ENCODE measurements around the gene TNFSF10. TPM values are rescaled to one million over a fixed set of nuclear protein-coding genes. Genes with fewer than 3 reads are reported as not detected.

TNFSF10 gene
- total RNA-seq, 4 donors from 2014 or later: 24.6 to 54.1 (median 37.3) TPM

GRCh38 chr3:172475703-172476102 lies 47.5 kb downstream of the TNFSF10 start:
- no peak overlapping the region for H3K4me3 ChIP-seq
- peaks cover 0 to 8% (median 0%) of the 10 kb centered on the region in 4 donors for H3K4me1 ChIP-seq
- no peak overlapping the region for H3K27ac ChIP-seq
- DNase-seq (ENCODE audit: low spot score in 2 of 2): no peak
- peaks cover 0 to 4% (median 0%) of the 10 kb centered on the region in 4 donors for H3K9me3 ChIP-seq
- H3K36me3 ChIP-seq: no peaks in the 10 kb centered on the region
- 95% methylated on average over 5 of the region's 5 CpGs for WGBS, 2 donors
- TF ChIP-seq EP300 (IDR thresholded peaks at IDR 0.05) (no peak), POLR2A (IDR thresholded peaks at IDR 0.05) (no peak), CTCF (IDR thresholded peaks at IDR 0.05) (no peak)
- no peaks in the 10 kb centered on the region for H3K27me3 ChIP-seq

DNA sequence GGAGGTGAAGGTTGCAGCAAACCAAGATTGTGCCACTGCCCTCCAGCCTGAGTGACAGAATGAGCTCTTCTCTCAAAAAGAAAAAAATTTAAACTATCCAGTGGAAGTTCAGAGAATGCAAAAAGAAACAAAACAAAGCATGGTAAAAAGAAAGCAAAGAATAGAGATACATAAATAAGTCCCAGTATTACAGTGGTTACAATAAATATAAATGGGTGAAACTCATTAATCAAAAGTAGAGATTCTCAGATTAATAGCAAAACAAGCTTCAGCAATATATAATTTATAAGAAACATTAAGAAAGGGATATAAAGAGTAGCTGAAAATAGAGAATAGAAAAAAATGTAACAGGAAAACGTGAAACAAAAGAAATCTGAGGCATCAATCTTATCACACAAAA lies 51.3 kb downstream of the TNFSF10 start:
- H3K4me3 ChIP-seq: no peak overlapping the region
- peaks cover 0 to 4% (median 0%) of the 10 kb centered on the region in 4 donors for H3K9me3 ChIP-seq
- no peaks in the 10 kb centered on the region for H3K27me3 ChIP-seq
- no peak for DNase-seq (ENCODE audit: low spot score in 2 of 2)
- 60 to 70% methylated on average over 1 of the region's 1 CpG for WGBS, 2 donors
- no peaks in the 10 kb centered on the region for H3K36me3 ChIP-seq
- peaks cover 0 to 6% (median 0%) of the 10 kb centered on the region in 4 donors for H3K4me1 ChIP-seq
- H3K27ac ChIP-seq: no peak overlapping the region
- TF ChIP-seq POLR2A (IDR thresholded peaks at IDR 0.05) (no peak), CTCF (IDR thresholded peaks at IDR 0.05) (no peak), EP300 (IDR thresholded peaks at IDR 0.05) (no peak)

- Histone ChIP-seq H3K36me3 (no peaks in the 10 kb centered on the region), H3K9me3 (peaks cover 0 to 4% (median 0%) of the 10 kb centered on the region in 4 donors), H3K4me1 (no peaks in the 10 kb centered on the region), H3K27ac (no peak overlapping the region), H3K27me3 (no peaks in the 10 kb centered on the region), H3K4me3 (no peak overlapping the region)
- WGBS, 2 donors: 92 to 94% methylated on average over 1 of the region's 1 CpG
- TF ChIP-seq POLR2A (IDR thresholded peaks at IDR 0.05) (no peak), EP300 (IDR thresholded peaks at IDR 0.05) (no peak), CTCF (IDR thresholded peaks at IDR 0.05) (no peak)
- DNase-seq (ENCODE audit: low spot score in 2 of 2): no peak
Measured at GRCh38 chr3:172470588-172470987, 52.6 kb downstream of the TNFSF10 start.

DNA sequence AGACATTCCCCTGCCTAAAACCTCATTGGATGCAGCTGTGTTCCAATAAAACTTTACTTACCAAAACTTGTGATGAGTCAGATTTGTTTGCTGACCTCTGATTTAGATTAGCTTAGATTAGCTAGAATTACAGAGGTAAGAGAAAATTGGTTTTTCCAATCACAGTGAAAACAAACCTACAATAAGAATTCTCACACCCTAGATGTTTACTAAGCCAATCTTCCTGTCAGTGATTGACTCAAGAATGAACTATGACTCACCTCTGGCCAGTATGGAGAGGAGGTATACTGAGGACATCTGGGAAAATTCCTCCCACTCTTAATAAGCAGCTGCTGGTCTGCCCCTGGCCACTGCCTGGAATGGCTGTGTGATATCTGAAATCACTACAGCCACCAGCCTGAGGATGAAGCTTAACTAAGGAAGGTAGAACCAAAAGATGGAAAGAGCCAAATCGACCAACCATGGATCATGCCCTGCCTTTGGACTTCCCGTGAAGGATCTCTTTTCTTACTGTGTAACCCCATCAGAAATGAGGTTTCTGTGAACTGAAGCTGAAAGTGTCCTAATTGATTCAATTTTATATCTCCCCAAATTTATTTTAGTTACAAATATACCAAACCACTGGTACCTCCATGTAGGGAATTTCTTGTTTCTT lies 55.9 kb downstream of the TNFSF10 start:
- H3K27me3 ChIP-seq: no peaks in the 10 kb centered on the region
- WGBS, 2 donors: 91 to 95% methylated on average over 2 of the region's 2 CpGs
- H3K4me1 ChIP-seq: no peaks in the 10 kb centered on the region
- no peak overlapping the region for H3K27ac ChIP-seq
- H3K9me3 ChIP-seq: peaks cover 0 to 4% (median 0%) of the 10 kb centered on the region in 4 donors
- TF ChIP-seq CTCF (IDR thresholded peaks at IDR 0.05) (no peak), POLR2A (IDR thresholded peaks at IDR 0.05) (no peak), EP300 (IDR thresholded peaks at IDR 0.05) (no peak)
- DNase-seq (ENCODE audit: low spot score in 2 of 2): no peak
- H3K36me3 ChIP-seq: no peaks in the 10 kb centered on the region
- H3K4me3 ChIP-seq: no peak overlapping the region

GRCh38 chr3:172466553-172467130 lies 56.6 kb downstream of the TNFSF10 start:
- no peaks in the 10 kb centered on the region for H3K4me1 ChIP-seq
- H3K4me3 ChIP-seq: no peak overlapping the region
- H3K27ac ChIP-seq: no peak overlapping the region
- 72 to 97% methylated on average over 4 of the region's 4 CpGs for WGBS, 2 donors
- TF ChIP-seq CTCF (IDR thresholded peaks at IDR 0.05): no peak
- TF ChIP-seq POLR2A (IDR thresholded peaks at IDR 0.05): no peak
- TF ChIP-seq EP300 (IDR thresholded peaks at IDR 0.05): no peak
- peaks cover 0 to 2% (median 0%) of the 10 kb centered on the region in 4 donors for H3K9me3 ChIP-seq
- no peak for DNase-seq (ENCODE audit: low spot score in 2 of 2)
- H3K36me3 ChIP-seq: no peaks in the 10 kb centered on the region
- H3K27me3 ChIP-seq: no peaks in the 10 kb centered on the region

Measured in tibial nerve (tissue), 4 donors.